NT2/D1 (cell line): ENCODE measurements around the gene TPM2.

Experiments
- DNase-seq: peaks from one replicate; pipeline ENCODE4 v3.0.0-alpha.2; 2011; ENCODE audit warnings: low read depth, low spot score
- H3K27me3 ChIP-seq: 2 replicates; pipeline ENCODE4 v1.6.0; 2011; ENCODE audit warnings: mild to moderate bottlenecking; ENCODE audit not compliant: insufficient read length, insufficient read depth
- H3K36me3 ChIP-seq: 2 replicates; pipeline ENCODE4 v1.6.1; 2011; ENCODE audit warnings: mild to moderate bottlenecking, low read length, mixed read lengths; ENCODE audit not compliant: insufficient read depth, insufficient read length
- H3K4me1 ChIP-seq: 2 replicates; pipeline ENCODE4 v1.5.1; 2011; ENCODE audit not compliant: insufficient read depth, insufficient read length
- H3K4me3 ChIP-seq: 2 replicates; pipeline ENCODE4 v1.5.1; 2011; ENCODE audit warnings: low read depth; ENCODE audit not compliant: insufficient read length
- H3K9ac ChIP-seq: 2 replicates; pipeline ENCODE4 v1.6.0; 2011; ENCODE audit warnings: low read depth; ENCODE audit not compliant: insufficient read length
- H3K9me3 ChIP-seq: 2 replicates; pipeline ENCODE4 v1.5.1; 2011; ENCODE audit warnings: mild to moderate bottlenecking, low read length; ENCODE audit not compliant: insufficient read depth
- SUZ12 ChIP-seq: IDR thresholded peaks from 2 replicates; pipeline ENCODE4 v1.6.1; 2011; ENCODE audit not compliant: insufficient read length, insufficient read depth; ENCODE audit errors: extremely low read depth
- YY1 ChIP-seq: IDR thresholded peaks from 2 replicates; pipeline ENCODE4 v1.6.1; 2011; ENCODE audit not compliant: insufficient read length, insufficient read depth
- ZNF274 ChIP-seq: IDR thresholded peaks from 2 replicates; pipeline ENCODE4 v1.6.1; 2011; ENCODE audit warnings: mild to moderate bottlenecking, low read depth, low read length

The TPM2 gene

DNA sequence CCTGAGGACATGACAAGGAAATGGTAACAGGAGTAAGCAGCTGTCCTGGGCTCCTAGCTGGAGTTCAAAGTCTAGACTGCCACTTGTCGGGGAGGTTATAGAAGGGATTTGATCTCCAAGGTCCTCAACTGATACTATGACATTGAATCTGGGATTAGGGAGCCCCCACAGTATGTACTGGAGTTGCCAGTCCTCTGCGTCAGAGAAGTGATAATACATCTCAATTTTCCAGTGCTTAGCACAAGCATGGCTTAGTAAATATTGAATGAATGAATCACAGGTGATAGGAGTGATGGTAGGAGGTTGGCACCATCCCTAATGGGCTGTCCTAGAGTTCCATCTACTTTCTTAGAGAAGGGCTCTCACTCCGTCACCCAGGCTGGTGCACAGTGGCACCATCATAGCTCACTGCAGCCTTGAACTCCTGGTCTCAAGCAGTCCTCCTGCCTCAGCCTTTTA lies 6.2 kb upstream of the TPM2 start:
- Histone ChIP-seq H3K4me1 (no peaks in the 10 kb centered on the region), H3K9ac (no peak overlapping the region), H3K27me3 (no peaks in the 10 kb centered on the region), H3K36me3 (peaks cover 61% of the 10 kb centered on the region), H3K4me3 (no peak overlapping the region), H3K9me3 (no peaks in the 10 kb centered on the region)
- DNase-seq: no peak
- no peak for TF ChIP-seq YY1
- no peak for TF ChIP-seq SUZ12
- TF ChIP-seq ZNF274: no peak

DNA sequence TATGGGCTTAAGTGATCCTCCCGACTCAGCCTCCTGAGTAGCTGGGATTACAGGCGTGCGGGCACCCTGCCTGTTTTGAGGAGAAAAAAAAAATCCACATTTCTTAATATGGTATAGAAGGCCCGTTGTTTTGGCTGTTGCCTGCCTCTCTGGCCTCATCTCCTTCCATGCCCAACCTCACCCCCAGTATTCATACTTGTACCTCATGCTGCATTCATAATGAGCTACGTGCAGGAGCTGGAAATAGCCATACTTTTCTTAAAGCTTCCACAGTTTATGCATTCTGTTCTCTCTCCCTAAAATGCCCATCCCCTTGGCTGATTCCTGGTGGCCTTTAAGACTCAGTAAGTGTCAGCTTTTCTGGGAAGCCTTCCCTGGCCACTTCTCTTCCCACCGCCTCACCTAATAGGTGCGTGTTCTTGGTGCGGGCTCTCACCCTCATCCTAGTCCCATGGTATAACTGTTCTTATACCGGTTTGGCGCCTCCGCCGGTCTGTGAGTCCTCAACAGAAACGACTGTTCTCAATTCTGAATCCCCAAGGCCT lies 2.1 kb upstream of the TPM2 start:
- no peak for TF ChIP-seq SUZ12
- TF ChIP-seq YY1: no peak
- no peak for TF ChIP-seq ZNF274
- Histone ChIP-seq H3K36me3 (peaks cover 44% of the 10 kb centered on the region), H3K9me3 (no peaks in the 10 kb centered on the region), H3K4me1 (peaks cover 12% of the 10 kb centered on the region), H3K27me3 (no peaks in the 10 kb centered on the region), H3K9ac (no peak overlapping the region), H3K4me3 (no peak overlapping the region)
- DNase-seq: no peak

DNA sequence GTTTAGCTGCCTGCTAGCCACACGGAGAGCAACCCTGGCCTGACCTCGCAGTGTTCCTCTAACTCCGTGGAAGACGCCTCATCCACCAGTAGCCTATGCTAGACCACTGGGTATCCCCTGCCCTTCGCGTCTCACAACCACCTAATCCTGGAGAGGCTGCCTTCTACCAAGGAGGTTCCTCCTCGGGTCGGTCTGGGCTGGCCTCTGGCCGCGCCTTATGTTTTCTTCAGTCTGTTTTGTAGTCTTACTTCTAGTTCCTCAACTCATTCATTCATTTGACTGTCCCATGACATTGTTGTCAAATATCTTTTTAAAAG lies 1.6 kb upstream of the TPM2 start:
- Histone ChIP-seq H3K4me1 (peaks cover 15% of the 10 kb centered on the region), H3K36me3 (peaks cover 44% of the 10 kb centered on the region), H3K9ac (peak overlapping the region; percentile 39), H3K4me3 (peak overlapping the region; percentile 90), H3K27me3 (no peaks in the 10 kb centered on the region), H3K9me3 (no peaks in the 10 kb centered on the region)
- DNase-seq: no peak
- TF ChIP-seq SUZ12 (no peak), YY1 (no peak), ZNF274 (no peak)

DNA sequence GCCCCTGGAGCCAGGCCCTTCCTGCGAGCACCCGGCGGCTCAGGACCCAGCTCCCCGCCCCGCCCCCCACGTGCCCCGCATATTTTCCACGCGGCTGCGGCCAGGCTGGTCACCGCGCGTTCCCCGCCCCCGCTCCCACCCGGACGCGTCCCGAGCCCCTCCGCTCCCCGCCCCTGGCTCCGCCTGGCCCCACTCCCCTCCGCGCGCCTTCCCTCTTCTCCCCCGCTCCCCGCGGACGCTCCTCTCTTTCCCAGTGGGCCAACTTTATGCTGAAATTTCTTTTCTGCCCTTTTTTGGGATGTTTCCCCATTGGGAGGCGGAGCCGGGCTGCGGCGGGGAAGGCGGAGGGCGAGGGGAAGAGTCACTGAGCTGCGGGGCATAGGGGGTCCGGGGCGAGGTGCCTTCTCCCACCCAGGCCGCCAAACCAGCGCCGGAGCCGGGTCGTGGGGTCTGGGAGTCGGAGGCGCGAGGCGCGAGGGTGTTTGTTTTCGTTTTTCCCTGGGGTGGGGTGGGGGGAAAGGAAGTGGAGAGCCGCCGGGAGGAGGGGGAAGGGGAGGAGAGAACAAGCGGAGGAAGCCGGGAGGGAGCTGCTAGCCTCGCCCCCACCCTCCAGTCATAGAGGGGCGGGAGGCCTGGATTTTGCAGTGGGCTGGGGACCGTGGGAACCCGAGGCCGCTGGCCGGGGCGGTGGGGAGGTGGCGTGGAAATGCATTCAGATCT lies 1.0 kb upstream of the TPM2 start:
- DNase-seq: peak; percentile 27
- Histone ChIP-seq H3K36me3 (peaks cover 44% of the 10 kb centered on the region), H3K4me3 (peak overlapping the region; percentile 90), H3K9ac (peak overlapping the region; percentile 98), H3K27me3 (no peaks in the 10 kb centered on the region), H3K9me3 (no peaks in the 10 kb centered on the region), H3K4me1 (peaks cover 15% of the 10 kb centered on the region)
- TF ChIP-seq SUZ12 (no peak), YY1 (no peak), ZNF274 (no peak)

DNA sequence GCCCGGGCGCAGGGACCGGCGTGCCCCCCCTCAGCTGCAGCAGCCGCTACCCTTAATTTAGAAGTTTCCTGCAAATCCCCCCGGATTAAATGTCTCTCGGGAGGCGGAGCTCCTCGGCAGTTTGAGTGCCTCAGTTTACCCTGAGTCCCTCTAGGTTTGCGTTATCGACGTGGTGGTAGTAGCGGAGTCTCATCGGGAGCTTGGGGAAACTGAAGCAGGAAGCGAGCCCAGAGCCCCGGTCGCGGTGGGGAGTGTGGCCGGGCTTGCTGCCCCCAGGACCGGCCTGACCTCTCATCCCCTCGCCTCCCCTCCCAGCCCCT lies 529 bp upstream of the TPM2 start:
- TF ChIP-seq ZNF274 (no peak), YY1 (no peak), SUZ12 (no peak)
- H3K4me1 ChIP-seq: peaks cover 17% of the 10 kb centered on the region
- peak overlapping the region; percentile 98 for H3K9ac ChIP-seq
- peaks cover 45% of the 10 kb centered on the region for H3K36me3 ChIP-seq
- H3K4me3 ChIP-seq: peak overlapping the region; percentile 90
- DNase-seq: no peak
- H3K9me3 ChIP-seq: no peaks in the 10 kb centered on the region
- no peaks in the 10 kb centered on the region for H3K27me3 ChIP-seq

DNA sequence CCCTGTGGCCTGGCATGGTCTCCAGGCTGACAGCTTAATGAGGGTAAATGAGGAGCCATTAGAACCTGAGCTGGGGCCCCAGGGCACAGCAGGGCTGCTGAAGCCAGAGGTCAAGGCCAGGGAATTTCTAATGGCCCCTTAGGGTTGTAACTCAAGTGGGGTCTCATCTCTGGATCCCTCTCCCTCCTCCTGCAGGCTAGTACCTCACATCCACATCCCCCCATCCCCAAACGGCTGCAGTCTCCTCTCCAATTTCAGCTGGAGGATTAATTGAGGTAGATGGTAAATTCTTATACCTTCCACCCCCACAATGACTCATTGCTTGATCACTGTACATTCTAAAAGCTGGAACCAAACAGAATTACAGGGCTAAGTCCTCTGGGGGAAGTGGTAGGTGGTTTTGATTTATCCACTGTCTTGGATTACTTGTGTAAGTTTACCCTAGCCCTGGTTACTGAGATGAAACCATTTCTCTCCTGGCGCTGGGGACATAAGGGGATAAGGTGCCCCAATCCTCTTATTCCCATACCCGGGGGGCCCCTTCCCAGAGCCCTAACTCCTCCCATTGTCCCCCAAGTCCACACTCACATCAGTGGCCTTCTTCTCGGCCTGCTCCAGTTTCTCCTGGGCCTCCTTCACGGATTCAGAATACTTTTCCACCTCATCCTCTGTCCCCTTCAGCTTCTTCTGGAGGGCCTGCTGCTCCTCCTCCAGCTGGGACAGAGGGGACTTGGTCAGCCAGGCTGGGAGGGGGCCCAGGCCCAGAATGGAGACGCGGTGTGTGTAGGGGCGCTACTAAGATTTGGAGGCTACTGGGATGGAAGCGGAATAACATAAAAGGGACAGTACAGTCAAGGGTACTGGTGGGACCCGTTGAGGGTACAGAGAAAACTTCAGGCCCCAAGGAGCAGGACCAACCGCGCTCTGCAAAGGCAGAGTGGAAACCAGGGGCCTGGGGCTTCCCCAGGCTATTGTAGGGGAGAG lies 875 bp downstream of the TPM2 start:
- peaks cover 22% of the 10 kb centered on the region for H3K4me1 ChIP-seq
- no peak for DNase-seq
- H3K9me3 ChIP-seq: no peaks in the 10 kb centered on the region
- peaks cover 57% of the 10 kb centered on the region for H3K36me3 ChIP-seq
- peak overlapping the region; percentile 98 for H3K9ac ChIP-seq
- peak overlapping the region; percentile 90 for H3K4me3 ChIP-seq
- no peaks in the 10 kb centered on the region for H3K27me3 ChIP-seq
- TF ChIP-seq YY1 (no peak), ZNF274 (no peak), SUZ12 (no peak)
